Chondrocyte (in vitro differentiated cells): ENCODE measurements around the gene SETD7. TPM values are rescaled to one million over a fixed set of nuclear protein-coding genes. Genes with fewer than 3 reads are reported as not detected.

Source experiments
- DNase-seq: peaks from one replicate; pipeline ENCODE4 v3.0.0; 2021; ENCODE audit warnings: mixed read lengths, low spot score
- H3K27ac Mint-ChIP-seq: one replicate; pipeline ENCODE4 v1.8.0; 2021; ENCODE audit warnings: mild to moderate bottlenecking, moderate library complexity, mixed read lengths; ENCODE audit not compliant: unreplicated experiment
- H3K27me3 Mint-ChIP-seq: 2 replicates; pipeline ENCODE4 v1.8.0; 2021; ENCODE audit warnings: low read depth, mixed read lengths
- H3K36me3 Mint-ChIP-seq: 2 replicates; pipeline ENCODE4 v1.8.0; 2021; ENCODE audit warnings: low read depth, mixed read lengths
- H3K4me1 Mint-ChIP-seq: 2 replicates; pipeline ENCODE4 v1.8.0; 2021; ENCODE audit warnings: low read depth, mild to moderate bottlenecking, mixed read lengths
- H3K4me3 Mint-ChIP-seq: one replicate; pipeline ENCODE4 v1.8.0; 2021; ENCODE audit warnings: mild to moderate bottlenecking, moderate library complexity, mixed read lengths; ENCODE audit not compliant: unreplicated experiment
- H3K9me3 Mint-ChIP-seq: 2 replicates; pipeline ENCODE4 v1.8.0; 2021; ENCODE audit warnings: low read depth, mixed read lengths
- CTCF ChIP-seq: fragments of 200-600 bp; sonication (generic); IDR thresholded peaks from 2 replicates; pipeline ENCODE4 v1.5.0; 2021; ENCODE audit warnings: antibody characterized with exemption, mild to moderate bottlenecking, moderate library complexity
- total RNA-seq: library from RNA; stranded (reverse); gene quantifications from 3 replicates; pipeline ENCODE4 v1.2.1, GENCODE V29; 2021

SETD7 gene
- total RNA-seq, 1 donor from 2014 or later: 56.3 TPM

- no peak overlapping the region for H3K27ac Mint-ChIP-seq
- H3K9me3 Mint-ChIP-seq: no peaks in the 10 kb centered on the region
- no peak for TF ChIP-seq CTCF
- no peaks in the 10 kb centered on the region for H3K27me3 Mint-ChIP-seq
- DNase-seq: no peak
- H3K4me3 Mint-ChIP-seq: no peak overlapping the region
- H3K36me3 Mint-ChIP-seq: no peaks in the 10 kb centered on the region
- peaks cover 7% of the 10 kb centered on the region for H3K4me1 Mint-ChIP-seq
Measured at GRCh38 chr4:139574641-139575040, 18.6 kb upstream of the SETD7 start.

- DNase-seq: no peak
- H3K27ac Mint-ChIP-seq: no peak overlapping the region
- peaks cover 5% of the 10 kb centered on the region for H3K4me1 Mint-ChIP-seq
- H3K27me3 Mint-ChIP-seq: no peaks in the 10 kb centered on the region
- H3K4me3 Mint-ChIP-seq: no peak overlapping the region
- no peaks in the 10 kb centered on the region for H3K9me3 Mint-ChIP-seq
- TF ChIP-seq CTCF: no peak
- H3K36me3 Mint-ChIP-seq: no peaks in the 10 kb centered on the region
Measured at GRCh38 chr4:139568206-139568955, 12.4 kb upstream of the SETD7 start.

GRCh38 chr4:139567159-139567870, 11.3 kb upstream of the SETD7 start:
- Mint-ChIP-seq H3K27me3 (no peaks in the 10 kb centered on the region), H3K4me3 (no peak overlapping the region), H3K9me3 (no peaks in the 10 kb centered on the region), H3K4me1 (peaks cover 5% of the 10 kb centered on the region), H3K27ac (no peak overlapping the region), H3K36me3 (no peaks in the 10 kb centered on the region)
- no peak for DNase-seq
- TF ChIP-seq CTCF: no peak

GRCh38 chr4:139564502-139564901, 8.5 kb upstream of the SETD7 start:
- Mint-ChIP-seq H3K27me3 (no peaks in the 10 kb centered on the region), H3K27ac (no peak overlapping the region)

More at GRCh38 chr4:139564502-139564901, 8.5 kb upstream of the SETD7 start:
- peaks cover 5% of the 10 kb centered on the region for H3K4me1 Mint-ChIP-seq
- H3K9me3 Mint-ChIP-seq: no peaks in the 10 kb centered on the region
- H3K4me3 Mint-ChIP-seq: no peak overlapping the region
- peak; percentile 55 for TF ChIP-seq CTCF
- H3K36me3 Mint-ChIP-seq: no peaks in the 10 kb centered on the region
- DNase-seq: no peak
